ENCODE data around the gene CCRL2.

- TF ChIP-seq, protein P1, sequence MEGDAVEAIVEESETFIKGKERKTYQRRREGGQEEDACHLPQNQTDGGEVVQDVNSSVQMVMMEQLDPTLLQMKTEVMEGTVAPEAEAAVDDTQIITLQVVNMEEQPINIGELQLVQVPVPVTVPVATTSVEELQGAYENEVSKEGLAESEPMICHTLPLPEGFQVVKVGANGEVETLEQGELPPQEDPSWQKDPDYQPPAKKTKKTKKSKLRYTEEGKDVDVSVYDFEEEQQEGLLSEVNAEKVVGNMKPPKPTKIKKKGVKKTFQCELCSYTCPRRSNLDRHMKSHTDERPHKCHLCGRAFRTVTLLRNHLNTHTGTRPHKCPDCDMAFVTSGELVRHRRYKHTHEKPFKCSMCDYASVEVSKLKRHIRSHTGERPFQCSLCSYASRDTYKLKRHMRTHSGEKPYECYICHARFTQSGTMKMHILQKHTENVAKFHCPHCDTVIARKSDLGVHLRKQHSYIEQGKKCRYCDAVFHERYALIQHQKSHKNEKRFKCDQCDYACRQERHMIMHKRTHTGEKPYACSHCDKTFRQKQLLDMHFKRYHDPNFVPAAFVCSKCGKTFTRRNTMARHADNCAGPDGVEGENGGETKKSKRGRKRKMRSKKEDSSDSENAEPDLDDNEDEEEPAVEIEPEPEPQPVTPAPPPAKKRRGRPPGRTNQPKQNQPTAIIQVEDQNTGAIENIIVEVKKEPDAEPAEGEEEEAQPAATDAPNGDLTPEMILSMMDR (IDR thresholded peaks at IDR 0.05): no peak
- TF ChIP-seq POLR2A (IDR thresholded peaks at IDR 0.05): no peak
Measured at GRCh38 chr3:46399098-46399497, 8.0 kb upstream of the CCRL2 start.

All from suprapubic skin (tissue), 3 donors.